Coronary artery (tissue), 2 donors: ENCODE results near the gene CFAP251.
"Not testable (repeated sequence)": the region's sequence is repeated elsewhere in the genome, so short reads cannot be mapped to it uniquely, and the experiment has no call there.

Experiments
- DNase-seq: peaks from one replicate; pipeline ENCODE4 v3.0.0-alpha.2; 2017; ENCODE audit warnings: low spot score
- H3K27ac ChIP-seq, 2 donors: fragments of 200-600 bp; sonication (generic); one replicate each; pipeline ENCODE4 v1.5.1; 2016 to 2019
- H3K4me3 ChIP-seq: fragments of 200-600 bp; sonication (generic); 2 replicates; pipeline ENCODE4 v1.5.1; 2016; ENCODE audit warnings: mild to moderate bottlenecking, moderate library complexity
- TF ChIP-seq, protein P1 (sequence below): fragments of 200-600 bp; sonication (generic); IDR thresholded peaks from one replicate; pipeline ENCODE4 v1.5.1; 2019; ENCODE audit warnings: antibody characterized with exemption

CFAP251 gene

DNA sequence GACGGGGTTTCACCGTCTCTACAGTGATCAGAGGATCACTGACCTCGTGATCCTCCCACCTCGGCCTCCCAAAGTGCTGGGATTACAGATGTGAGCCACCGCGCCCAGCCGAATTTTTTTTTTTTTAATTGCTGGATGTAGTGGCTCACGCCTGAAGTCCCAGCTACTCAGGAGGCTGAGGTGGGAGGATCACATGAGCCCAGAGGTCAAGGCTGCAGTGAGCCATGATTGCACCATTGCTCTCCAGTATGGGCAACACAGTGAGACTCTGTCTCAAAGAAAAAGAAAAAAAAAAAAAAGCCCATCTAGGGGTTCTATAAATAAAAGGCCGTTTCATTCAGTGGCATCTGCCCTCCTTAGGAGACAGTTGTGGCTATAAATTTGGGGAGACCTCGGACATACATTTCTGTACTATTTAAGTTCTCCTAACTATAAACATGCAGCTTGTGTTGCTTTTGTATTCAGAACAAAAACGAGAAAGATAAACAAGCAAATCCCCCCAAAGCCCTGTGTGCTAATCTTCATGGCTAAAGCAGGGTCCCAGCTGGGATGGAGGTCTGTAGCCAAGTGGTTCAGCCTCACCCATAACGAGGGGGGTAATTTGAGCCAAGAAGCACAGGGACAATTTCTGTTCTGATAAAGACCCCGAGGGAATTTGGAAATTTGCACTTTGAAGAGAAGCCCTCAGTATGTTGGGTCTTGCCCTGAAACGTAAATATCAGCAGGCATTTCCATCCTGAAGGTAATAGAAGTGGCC is 68.3 kb downstream of the CFAP251 start:
- TF ChIP-seq, protein P1, sequence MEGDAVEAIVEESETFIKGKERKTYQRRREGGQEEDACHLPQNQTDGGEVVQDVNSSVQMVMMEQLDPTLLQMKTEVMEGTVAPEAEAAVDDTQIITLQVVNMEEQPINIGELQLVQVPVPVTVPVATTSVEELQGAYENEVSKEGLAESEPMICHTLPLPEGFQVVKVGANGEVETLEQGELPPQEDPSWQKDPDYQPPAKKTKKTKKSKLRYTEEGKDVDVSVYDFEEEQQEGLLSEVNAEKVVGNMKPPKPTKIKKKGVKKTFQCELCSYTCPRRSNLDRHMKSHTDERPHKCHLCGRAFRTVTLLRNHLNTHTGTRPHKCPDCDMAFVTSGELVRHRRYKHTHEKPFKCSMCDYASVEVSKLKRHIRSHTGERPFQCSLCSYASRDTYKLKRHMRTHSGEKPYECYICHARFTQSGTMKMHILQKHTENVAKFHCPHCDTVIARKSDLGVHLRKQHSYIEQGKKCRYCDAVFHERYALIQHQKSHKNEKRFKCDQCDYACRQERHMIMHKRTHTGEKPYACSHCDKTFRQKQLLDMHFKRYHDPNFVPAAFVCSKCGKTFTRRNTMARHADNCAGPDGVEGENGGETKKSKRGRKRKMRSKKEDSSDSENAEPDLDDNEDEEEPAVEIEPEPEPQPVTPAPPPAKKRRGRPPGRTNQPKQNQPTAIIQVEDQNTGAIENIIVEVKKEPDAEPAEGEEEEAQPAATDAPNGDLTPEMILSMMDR: no peak
- Histone ChIP-seq H3K4me3 (no peak overlapping the region), H3K27ac (no peak overlapping the region)
- no peak for DNase-seq

DNA sequence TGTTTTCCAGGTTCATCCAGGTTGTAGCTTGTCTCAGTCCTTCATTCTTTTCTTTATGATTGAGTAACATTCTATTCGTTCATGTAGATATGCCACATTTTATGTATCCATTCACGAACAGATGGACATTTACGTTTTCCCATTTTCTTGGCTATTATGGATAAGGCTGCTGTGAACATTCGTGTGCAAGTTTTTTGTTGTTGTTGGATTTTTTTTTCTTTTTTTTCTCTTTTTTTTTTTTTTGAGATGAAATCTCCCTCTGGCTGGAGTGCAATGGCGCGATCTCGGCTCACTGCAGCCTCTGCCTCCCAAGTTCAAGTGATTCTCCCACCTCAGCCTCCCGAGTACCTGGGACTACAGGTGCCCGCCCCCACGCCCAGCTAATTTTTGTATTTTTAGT is 70.1 kb downstream of the CFAP251 start:
- not testable (repeated sequence) for H3K4me3 ChIP-seq, H3K27ac ChIP-seq, DNase-seq

DNA sequence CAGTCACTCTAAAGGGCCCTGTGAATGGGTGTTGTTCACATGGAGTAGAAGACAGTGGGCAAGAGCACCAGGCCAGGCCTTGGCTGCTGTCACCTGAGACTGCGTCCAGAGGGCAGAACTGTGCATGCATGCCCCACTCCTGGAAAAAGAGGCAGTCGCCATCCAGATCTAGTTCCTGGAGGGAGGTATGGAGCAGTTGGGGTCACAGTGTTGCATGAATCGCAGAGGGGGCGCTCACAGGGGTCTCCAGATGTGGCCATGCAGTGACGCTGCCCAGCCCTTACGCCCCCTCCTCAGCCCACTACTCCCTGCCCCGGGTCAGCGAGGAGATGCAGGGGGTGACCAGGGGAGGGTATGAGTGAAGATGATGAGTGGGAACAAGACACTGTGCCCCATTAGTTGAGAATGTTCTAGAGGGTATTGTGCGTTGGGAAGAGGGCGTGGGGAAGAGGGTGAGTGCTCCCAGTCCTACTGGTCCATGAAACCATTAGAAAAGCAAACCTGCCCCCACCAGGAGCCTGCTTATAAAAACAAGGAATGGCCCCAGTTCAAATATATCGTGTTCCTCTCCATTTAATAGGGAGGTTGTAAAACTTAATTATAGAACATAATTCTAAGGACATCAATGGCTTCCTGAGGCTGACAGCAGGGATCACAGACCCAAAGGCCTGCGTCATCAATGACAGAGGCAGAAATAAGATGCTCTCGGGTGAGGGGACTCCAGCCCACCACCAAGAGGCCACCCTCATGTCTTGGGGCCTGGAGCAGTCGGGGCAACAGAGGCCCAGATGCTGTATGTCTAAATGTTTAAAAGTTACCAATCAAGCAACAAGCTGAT is 71.1 kb downstream of the CFAP251 start:
- H3K27ac ChIP-seq: no peak overlapping the region
- DNase-seq: no peak

DNA sequence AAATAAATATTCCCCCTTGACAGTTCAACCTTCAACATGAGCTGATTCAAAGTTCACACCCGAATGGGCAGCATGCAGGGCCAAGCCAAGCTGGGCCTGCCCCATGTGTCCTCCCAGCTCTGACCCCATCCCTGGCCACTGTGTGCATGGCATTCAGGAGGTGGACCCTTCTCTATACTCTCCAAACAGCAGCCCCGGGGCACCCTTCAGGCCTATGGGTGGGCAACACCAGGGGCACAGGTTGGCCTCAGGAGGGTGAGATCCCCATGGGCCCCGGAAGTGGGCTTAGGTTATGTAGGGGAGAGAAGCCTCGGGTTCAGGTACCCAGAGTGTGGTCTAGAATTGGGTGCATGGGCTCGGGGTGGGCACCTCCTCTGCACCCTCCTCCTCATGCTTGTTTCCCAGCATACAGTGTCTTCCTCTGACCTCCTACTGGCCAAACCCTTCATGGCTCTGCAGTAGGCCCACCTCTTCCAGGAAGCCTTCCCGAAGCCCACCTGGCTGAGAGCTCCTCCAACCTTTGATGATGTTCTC is 71.8 kb downstream of the CFAP251 start:
- TF ChIP-seq, protein P1: no peak

More for the DNA sequence above, 71.1 kb downstream of the CFAP251 start:
- no peak overlapping the region for H3K4me3 ChIP-seq
- TF ChIP-seq, protein P1: no peak

DNA sequence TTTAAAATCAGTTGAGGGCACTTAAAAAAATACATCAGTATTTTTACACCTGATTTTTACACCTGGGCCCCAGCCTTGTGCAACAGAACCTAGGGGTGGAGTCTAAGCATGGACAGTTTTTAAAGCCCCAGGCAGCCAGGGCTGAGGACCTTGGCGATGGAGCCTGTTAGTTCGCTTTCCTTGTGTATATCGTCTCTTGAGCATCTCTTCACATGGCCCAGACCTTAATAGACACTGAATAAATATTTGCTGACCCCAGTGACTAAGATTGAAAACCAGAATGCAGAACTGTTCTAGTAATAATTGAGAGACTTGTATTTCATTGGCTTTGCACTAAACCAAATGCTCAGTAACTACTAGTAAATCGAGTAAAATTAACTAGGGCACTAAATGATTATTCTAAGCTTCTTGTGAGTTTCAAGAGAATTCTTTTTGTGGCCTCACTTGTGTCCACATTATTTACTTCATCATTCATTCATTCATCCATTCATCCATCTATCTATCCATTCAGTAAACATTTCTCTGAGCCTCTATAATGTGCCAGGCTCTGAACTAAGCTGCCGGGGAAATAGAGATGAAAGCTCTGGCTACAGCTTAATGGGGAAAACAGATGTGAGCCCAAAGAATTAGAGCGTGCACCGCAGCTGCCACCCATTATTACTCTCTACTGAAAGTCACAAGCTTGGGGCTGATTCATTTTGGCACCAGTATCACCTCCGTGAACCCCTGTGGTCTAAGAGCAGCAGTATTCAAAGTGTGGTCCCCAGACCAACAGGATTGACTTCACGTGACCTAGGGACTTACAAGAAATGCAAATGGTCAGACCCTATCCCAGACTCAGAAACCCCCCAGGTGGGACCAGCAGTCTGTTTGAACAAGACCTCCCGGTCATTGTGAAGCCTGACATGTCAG is 72.6 kb downstream of the CFAP251 start:
- Histone ChIP-seq H3K4me3 (no peak overlapping the region), H3K27ac (no peak overlapping the region)
- TF ChIP-seq, protein P1: no peak
- no peak for DNase-seq

More for the DNA sequence above, 71.8 kb downstream of the CFAP251 start:
- no peak for DNase-seq
- Histone ChIP-seq H3K27ac (no peak overlapping the region), H3K4me3 (no peak overlapping the region)

DNA sequence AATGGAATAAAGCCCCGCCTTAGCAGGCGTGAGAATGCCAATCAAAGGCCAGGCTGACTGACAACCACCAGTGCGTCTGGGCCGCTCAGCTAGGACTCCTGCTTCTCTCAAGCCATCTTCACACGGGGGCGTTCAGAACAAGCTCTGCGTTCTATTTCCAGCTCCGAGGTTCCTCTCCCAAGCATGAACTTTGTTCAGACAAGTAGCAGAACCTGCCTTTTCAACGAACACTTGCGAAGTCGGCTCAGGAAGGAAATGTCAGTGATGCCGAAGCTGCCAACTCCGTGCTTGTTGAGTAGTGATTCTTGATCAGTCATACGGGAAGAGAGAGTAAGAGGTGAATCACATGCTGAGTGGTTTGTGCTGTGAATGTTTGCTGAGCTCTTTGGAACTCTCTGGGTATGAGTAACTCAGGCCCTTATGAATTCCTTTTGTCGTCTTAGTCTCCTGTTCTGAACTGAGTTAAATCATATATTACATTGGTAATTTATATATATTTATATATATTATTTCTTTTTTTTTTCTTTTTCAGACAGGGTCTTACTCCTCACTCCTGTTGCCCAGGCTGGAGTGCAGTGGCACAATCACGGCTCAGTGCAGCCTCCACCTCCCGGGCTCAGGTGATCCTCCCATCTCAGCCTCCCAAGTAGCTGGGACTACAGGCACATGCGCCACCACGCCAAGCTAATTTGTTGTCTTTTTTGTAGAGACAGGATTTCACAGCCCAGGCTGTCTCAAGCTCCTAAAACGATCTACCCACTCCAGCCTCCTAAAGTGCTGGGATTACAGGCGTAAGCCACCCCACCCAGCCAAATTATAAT is 73.9 kb downstream of the CFAP251 start:
- Histone ChIP-seq H3K4me3 (no peak overlapping the region), H3K27ac (no peak overlapping the region)
- DNase-seq: no peak
- TF ChIP-seq, protein P1: no peak
